ENCODE data around the gene FCER2. TPM values are rescaled to one million over a fixed set of nuclear protein-coding genes. Genes with fewer than 3 reads are reported as not detected.
A peak's percentile ranks its signal among the peaks of the same experiment; 100 is the strongest.
"Not testable (repeated sequence)": the region's sequence is repeated elsewhere in the genome, so short reads cannot be mapped to it uniquely, and the experiment has no call there.

Gene FCER2
- total and polyA plus RNA-seq, 11 donors, result 0.06 to 1.5 (median 0.23) TPM; not detected in 6

DNA sequence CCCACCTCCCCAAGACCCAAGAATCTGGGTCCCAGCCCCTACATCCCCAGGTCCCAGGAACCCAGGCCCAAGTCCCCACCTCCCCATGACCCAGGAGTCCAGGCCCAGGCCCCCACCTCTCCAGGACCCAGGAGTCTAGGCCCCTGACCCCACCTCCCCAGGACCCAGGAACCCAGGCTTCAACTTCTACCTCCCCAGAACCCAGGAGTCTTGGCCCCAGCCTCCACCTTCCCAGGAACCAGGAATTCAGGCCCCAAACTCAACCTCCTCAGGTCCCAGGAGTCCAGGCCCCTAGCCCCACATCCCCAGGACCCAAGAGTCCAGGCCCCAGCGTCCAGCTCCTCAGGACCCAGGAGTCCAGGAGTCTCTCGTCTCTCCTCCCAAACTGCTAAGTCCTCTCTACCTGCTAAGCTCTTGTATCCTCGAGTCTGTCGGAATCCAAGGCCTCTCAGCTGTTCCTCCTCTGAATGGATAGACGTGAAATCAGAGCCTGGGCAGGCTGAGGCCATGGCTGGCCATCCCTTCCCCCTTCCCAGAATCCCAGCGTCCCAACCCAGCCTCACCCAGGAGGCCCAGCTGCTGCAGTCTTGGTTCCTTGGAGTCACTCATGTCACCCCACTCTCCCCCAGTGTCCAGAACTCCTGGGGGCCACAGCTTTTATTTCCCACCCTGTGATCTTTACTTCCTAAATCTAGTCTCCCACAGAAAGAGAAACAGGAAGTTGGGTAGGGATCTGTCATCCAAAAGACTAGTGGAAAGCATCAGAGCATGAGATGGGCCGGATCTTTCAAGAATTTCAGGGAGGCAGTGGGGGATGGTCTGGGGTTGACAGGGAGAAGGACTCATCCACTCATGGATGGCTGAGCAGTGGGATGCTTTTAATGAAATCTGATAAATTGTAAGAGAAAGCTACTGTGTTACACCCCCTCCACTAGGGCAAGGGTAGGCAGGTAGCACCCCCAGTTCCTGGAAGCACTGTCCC is 45.3 kb upstream of the FCER2 start, which contains the start of gene CD209:
TSS of gene CD209 (minus strand) at position 632 of the 982 bp plus-strand sequence. CDS start at position 609, 23 bp downstream.
- Histone ChIP-seq H3K36me3 (no peaks in the 10 kb centered on the region), H3K4me3 (peak within 1 kb of the TSS in 6 of 12 donors; percentile 12 to 48 (median 24)), H3K27ac (peak within 1 kb of the TSS in 2 of 12 donors; percentile 17 to 32), H3K9me3 (peaks cover 0 to 4% (median 0%) of the 10 kb centered on the region in 12 donors), H3K4me1 (no peaks in the 10 kb centered on the region), H3K27me3 (peaks cover 0 to 30% (median 0%) of the 10 kb centered on the region in 9 donors)
- TF ChIP-seq, protein P1, sequence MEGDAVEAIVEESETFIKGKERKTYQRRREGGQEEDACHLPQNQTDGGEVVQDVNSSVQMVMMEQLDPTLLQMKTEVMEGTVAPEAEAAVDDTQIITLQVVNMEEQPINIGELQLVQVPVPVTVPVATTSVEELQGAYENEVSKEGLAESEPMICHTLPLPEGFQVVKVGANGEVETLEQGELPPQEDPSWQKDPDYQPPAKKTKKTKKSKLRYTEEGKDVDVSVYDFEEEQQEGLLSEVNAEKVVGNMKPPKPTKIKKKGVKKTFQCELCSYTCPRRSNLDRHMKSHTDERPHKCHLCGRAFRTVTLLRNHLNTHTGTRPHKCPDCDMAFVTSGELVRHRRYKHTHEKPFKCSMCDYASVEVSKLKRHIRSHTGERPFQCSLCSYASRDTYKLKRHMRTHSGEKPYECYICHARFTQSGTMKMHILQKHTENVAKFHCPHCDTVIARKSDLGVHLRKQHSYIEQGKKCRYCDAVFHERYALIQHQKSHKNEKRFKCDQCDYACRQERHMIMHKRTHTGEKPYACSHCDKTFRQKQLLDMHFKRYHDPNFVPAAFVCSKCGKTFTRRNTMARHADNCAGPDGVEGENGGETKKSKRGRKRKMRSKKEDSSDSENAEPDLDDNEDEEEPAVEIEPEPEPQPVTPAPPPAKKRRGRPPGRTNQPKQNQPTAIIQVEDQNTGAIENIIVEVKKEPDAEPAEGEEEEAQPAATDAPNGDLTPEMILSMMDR (IDR thresholded peaks at IDR 0.05), result no peak
- no peak for TF ChIP-seq POLR2A (IDR thresholded peaks at IDR 0.05)
- intact Hi-C loops (cut with DNase I), result no loop called here
- ATAC-seq (peak in 2 of 4 donors; percentile 24 to 42), DNase-seq (no peak)
- 53 to 64% (median 56%) methylated on average over 7 of the region's 7 CpGs for WGBS, 4 donors

DNA sequence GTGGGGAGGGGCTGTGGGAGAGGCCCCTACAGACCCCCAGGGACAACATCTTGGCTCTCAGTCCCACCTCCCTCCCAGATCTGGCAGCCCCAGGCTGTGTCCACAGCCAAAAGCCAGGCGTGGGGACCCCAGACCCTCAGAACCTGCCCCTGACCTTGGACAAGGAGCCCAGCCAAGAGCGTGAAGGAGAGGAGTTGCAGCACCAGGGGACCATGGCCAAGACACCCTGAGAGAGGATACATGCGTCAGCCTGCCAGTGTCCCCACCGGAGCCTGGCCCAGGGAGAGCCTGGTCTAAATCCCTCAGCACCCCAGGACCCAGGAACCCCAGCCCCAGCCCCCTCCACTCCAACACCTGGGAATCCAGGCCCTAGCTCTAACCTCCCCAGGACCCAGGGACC is 44.4 kb upstream of the FCER2 start:
- ATAC-seq; H3K9me3 ChIP-seq; DNase-seq; H3K4me1 ChIP-seq; intact Hi-C loops (cut with DNase I); H3K27ac ChIP-seq; H3K36me3 ChIP-seq: not testable (repeated sequence)
- peak overlapping the region in 4 of 12 donors; percentile 4 to 48 (median 20) for H3K4me3 ChIP-seq
- 46 to 75% (median 70%) methylated on average over 4 of the region's 4 CpGs for WGBS, 4 donors
- H3K27me3 ChIP-seq, result peaks cover 0 to 30% (median 0%) of the 10 kb centered on the region in 9 donors

DNA sequence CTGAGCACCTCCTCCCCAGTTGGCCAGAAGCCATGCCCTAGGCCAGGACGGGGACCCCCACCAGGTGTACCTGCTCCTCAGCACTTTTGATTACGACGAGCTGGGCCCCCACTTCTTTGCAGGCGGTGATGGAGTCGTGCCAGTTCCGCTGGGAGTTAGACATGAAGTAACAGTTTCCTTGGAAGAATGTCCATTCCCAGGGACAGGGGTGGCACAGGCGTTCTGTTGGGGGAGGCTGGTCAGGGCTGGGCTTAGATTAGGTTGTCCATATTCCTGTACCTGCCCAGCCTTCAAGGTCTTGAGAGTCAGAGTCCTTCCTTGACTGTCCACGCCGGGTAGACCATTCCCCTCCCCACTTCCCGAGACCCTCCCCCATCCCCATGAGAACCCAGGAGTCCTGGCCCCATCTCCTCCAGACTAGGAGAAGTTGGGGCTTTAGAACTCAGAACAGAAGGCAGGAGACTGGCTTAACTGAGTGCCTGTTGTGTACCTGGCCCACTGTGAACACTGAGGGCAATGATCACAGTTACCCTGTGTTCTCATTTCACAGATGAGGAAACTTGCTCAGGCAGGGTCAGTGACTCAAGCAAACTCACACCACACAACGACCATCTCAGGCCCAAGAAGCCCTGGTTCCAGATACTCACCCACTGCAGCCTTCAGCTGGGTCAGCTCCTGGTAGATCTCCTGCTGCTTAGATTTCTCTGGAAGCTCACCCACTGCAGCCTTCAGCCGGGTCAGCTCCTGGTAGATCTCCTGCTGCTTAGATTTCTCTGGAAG is 43.1 kb upstream of the FCER2 start:
- ATAC-seq, result no peak
- 76 to 80% (median 78%) methylated on average over 12 of the region's 12 CpGs for WGBS, 4 donors
- Histone ChIP-seq H3K4me3 (peak overlapping the region in 1 of 12 donors; percentile 16), H3K27me3 (peaks cover 0 to 30% (median 0%) of the 10 kb centered on the region in 9 donors), H3K27ac (no peak overlapping the region), H3K9me3 (peaks cover 0 to 4% (median 0%) of the 10 kb centered on the region in 12 donors), H3K36me3 (no peaks in the 10 kb centered on the region), H3K4me1 (peaks cover 0 to 2% (median 0%) of the 10 kb centered on the region in 12 donors)
- TF ChIP-seq POLR2A (IDR thresholded peaks at IDR 0.05), result no peak
- TF ChIP-seq, protein P1 (IDR thresholded peaks at IDR 0.05), result no peak
- DNase-seq, result no peak
- intact Hi-C loops (cut with DNase I), result no loop called here

DNA sequence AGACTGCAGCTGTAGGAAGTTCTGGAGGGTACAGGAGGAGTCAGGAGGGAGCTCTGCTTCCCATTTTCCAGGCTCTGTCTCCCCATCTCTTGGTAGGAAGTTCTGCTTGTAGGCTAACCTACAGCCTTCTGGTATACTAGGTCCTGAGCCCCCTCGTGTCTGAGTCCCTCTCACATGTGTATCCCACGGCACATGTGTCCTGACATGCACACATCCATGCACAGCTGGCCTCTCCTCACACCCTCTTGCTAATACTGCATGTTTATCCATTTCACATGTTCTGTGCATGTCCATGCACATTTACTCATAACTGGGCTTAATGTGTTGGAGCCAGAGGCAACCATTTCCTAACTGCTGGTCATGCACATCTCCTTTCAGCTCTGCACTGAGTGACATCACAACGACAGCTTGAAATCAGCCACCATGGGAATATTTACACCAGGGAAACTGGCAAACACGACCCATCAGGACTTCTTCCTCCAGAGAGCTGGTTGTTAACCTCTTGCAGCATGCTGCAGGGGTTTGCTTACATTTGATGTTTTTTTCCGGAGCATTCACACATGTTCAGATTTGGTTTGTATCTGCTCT is 42.4 kb upstream of the FCER2 start:
- intact Hi-C loops (cut with DNase I), result no loop called here
- Histone ChIP-seq H3K9me3 (peaks cover 0 to 4% (median 0%) of the 10 kb centered on the region in 12 donors), H3K27me3 (peaks cover 0 to 28% (median 0%) of the 10 kb centered on the region in 9 donors), H3K4me3 (peak overlapping the region in 1 of 12 donors; percentile 16), H3K27ac (no peak overlapping the region), H3K4me1 (peaks cover 0 to 5% (median 0%) of the 10 kb centered on the region in 12 donors), H3K36me3 (no peaks in the 10 kb centered on the region)
- 63 to 71% (median 67%) methylated on average over 5 of the region's 5 CpGs for WGBS, 4 donors
- DNase-seq (no peak), ATAC-seq (no peak)
- TF ChIP-seq, protein P1 (IDR thresholded peaks at IDR 0.05), result no peak

All from heart left ventricle (tissue), 16 donors.